ENCODE measurements around the gene BAD. TPM values are rescaled to one million over a fixed set of nuclear protein-coding genes. Genes with fewer than 3 reads are reported as not detected.

The BAD gene
- total and polyA plus RNA-seq, 2 of the 13 experiments (the other 11 are each of a cell fraction or from before 2014, with no cell fraction given), result 17.9 to 28.5 TPM

DNA sequence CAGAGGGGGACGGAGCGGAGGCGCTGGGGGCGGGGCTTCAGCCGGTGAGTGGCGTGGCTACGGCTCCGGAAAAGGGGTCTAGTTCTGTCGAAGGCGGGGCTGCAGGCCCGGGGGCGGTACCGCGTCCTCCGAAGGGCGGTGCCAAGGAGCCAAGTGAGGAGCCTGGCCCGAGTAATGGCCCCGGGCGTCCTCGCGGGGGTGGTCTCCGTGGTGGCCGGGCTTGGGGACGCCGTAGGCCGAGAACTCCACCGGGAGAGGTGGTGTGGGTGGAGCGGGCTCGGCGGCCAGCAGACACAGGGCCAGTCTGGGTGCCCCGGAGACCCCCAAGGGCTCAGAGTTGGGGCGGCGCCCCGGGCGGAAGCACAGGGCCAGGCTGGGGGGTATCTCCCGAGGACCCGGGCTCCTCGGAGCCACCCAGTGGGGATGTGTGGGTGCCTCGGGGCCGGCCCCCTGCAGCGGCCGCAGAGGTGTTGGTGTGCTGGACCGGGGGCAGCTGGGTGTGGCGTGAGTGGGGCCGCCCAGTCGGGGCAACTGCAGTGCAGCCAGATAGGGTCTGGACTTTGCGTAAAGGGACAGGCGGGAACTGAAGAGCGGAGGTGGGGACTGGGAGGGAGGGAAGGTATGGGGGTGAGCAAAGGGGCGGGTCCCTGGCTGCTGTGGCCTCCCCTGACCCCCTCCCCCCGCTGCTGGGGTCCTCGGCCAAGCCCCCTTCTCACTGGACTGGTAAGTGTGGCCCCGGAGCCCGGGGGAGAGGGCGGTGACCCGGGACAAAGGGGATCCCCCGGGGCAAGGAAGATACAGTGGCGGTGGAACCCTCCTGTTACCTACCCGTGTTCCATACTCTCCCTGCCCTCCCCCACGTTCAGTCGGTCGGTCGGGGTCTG, 42.7 kb downstream of the BAD start (continued):
- TF ChIP-seq SP1 (IDR thresholded peaks at IDR 0.05) (no peak), SP1 (CRISPR knock-in tag; IDR thresholded peaks at IDR 0.05) (peak; percentile 78), ZNF441 (CRISPR knock-in tag; IDR thresholded peaks at IDR 0.05; ENCODE audit: borderline replicate concordance) (peak; percentile 61; the same call in 1 of the 2 replicates), HOXD1 (CRISPR knock-in tag; IDR thresholded peaks at IDR 0.05) (0 out of 2 replicates have a peak, but pooled peaks have one; percentile 55), TMF1 (CRISPR knock-in tag; IDR thresholded peaks at IDR 0.05; ENCODE audit: low read depth) (0 out of 2 replicates have a peak, but pooled peaks have one; percentile 8), ZNF550 (CRISPR knock-in tag; IDR thresholded peaks at IDR 0.05; ENCODE audit: borderline replicate concordance) (0 out of 2 replicates have a peak, but pooled peaks have one; percentile 58), ZNF564 (CRISPR knock-in tag; IDR thresholded peaks at IDR 0.05) (0 out of 2 replicates have a peak, but pooled peaks have one; percentile 31), BRCA1 (CRISPR knock-in tag; IDR thresholded peaks at IDR 0.05) (no peak), TAF15 (IDR thresholded peaks at IDR 0.05; ENCODE audit: low read depth, low read length, poor library complexity, severe bottlenecking) (peak; percentile 26), IRX3 (CRISPR knock-in tag; IDR thresholded peaks at IDR 0.05; ENCODE audit: borderline replicate concordance, low read depth) (no peak), ZNF607 (CRISPR knock-in tag; IDR thresholded peaks at IDR 0.05; ENCODE audit: borderline replicate concordance) (peak; percentile 48; the same call in 1 of the 2 replicates), ZNF205 (CRISPR knock-in tag; IDR thresholded peaks at IDR 0.05) (no peak), POLR2A (IDR thresholded peaks at IDR 0.05; ENCODE audit: insufficient read depth in 1 of 2, low read depth in 2 of 2, low read length in 2 of 2) (peak in 1 of 2 experiments; percentile 44; a peak in 2 of 4 replicates), RNF2 (conservative IDR thresholded peaks at IDR 0.05; ENCODE audit: low read depth) (no peak), NONO (IDR thresholded peaks at IDR 0.05) (no peak), NONO (CRISPR knock-in tag; conservative IDR thresholded peaks at IDR 0.05) (peak; percentile 41; the same call in 1 of the 2 replicates), YY1 (IDR thresholded peaks at IDR 0.05; ENCODE audit: insufficient read depth, insufficient replicate concordance, low read depth, low read length) (peak; percentile 88)
- TF ChIP-seq, protein P1, sequence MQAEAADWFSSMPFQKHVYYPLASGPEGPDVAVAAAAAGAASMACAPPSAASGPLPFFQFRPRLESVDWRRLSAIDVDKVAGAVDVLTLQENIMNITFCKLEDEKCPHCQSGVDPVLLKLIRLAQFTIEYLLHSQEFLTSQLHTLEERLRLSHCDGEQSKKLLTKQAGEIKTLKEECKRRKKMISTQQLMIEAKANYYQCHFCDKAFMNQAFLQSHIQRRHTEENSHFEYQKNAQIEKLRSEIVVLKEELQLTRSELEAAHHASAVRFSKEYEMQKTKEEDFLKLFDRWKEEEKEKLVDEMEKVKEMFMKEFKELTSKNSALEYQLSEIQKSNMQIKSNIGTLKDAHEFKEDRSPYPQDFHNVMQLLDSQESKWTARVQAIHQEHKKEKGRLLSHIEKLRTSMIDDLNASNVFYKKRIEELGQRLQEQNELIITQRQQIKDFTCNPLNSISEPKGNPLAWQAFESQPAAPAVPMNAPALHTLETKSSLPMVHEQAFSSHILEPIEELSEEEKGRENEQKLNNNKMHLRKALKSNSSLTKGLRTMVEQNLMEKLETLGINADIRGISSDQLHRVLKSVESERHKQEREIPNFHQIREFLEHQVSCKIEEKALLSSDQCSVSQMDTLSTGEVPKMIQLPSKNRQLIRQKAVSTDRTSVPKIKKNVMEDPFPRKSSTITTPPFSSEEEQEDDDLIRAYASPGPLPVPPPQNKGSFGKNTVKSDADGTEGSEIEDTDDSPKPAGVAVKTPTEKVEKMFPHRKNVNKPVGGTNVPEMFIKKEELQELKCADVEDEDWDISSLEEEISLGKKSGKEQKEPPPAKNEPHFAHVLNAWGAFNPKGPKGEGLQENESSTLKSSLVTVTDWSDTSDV (CRISPR knock-in tag; IDR thresholded peaks at IDR 0.05), result no peak; the same call in 1 of the 2 replicates
- TF ChIP-seq, protein P2, sequence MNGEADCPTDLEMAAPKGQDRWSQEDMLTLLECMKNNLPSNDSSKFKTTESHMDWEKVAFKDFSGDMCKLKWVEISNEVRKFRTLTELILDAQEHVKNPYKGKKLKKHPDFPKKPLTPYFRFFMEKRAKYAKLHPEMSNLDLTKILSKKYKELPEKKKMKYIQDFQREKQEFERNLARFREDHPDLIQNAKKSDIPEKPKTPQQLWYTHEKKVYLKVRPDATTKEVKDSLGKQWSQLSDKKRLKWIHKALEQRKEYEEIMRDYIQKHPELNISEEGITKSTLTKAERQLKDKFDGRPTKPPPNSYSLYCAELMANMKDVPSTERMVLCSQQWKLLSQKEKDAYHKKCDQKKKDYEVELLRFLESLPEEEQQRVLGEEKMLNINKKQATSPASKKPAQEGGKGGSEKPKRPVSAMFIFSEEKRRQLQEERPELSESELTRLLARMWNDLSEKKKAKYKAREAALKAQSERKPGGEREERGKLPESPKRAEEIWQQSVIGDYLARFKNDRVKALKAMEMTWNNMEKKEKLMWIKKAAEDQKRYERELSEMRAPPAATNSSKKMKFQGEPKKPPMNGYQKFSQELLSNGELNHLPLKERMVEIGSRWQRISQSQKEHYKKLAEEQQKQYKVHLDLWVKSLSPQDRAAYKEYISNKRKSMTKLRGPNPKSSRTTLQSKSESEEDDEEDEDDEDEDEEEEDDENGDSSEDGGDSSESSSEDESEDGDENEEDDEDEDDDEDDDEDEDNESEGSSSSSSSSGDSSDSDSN (CRISPR knock-in tag; IDR thresholded peaks at IDR 0.05), result peak; percentile 63
- TF ChIP-seq, protein P3, sequence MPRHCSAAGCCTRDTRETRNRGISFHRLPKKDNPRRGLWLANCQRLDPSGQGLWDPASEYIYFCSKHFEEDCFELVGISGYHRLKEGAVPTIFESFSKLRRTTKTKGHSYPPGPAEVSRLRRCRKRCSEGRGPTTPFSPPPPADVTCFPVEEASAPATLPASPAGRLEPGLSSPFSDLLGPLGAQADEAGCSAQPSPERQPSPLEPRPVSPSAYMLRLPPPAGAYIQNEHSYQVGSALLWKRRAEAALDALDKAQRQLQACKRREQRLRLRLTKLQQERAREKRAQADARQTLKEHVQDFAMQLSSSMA (CRISPR knock-in tag; IDR thresholded peaks at IDR 0.05), result 0 out of 2 replicates have a peak, but pooled peaks have one; percentile 73
- TF ChIP-seq, protein P4, sequence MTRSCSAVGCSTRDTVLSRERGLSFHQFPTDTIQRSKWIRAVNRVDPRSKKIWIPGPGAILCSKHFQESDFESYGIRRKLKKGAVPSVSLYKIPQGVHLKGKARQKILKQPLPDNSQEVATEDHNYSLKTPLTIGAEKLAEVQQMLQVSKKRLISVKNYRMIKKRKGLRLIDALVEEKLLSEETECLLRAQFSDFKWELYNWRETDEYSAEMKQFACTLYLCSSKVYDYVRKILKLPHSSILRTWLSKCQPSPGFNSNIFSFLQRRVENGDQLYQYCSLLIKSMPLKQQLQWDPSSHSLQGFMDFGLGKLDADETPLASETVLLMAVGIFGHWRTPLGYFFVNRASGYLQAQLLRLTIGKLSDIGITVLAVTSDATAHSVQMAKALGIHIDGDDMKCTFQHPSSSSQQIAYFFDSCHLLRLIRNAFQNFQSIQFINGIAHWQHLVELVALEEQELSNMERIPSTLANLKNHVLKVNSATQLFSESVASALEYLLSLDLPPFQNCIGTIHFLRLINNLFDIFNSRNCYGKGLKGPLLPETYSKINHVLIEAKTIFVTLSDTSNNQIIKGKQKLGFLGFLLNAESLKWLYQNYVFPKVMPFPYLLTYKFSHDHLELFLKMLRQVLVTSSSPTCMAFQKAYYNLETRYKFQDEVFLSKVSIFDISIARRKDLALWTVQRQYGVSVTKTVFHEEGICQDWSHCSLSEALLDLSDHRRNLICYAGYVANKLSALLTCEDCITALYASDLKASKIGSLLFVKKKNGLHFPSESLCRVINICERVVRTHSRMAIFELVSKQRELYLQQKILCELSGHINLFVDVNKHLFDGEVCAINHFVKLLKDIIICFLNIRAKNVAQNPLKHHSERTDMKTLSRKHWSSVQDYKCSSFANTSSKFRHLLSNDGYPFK (CRISPR knock-in tag; IDR thresholded peaks at IDR 0.05; ENCODE audit: borderline replicate concordance), result no peak; the same call in 1 of the 2 replicates
